ENCODE measurements around the gene ZNF512B.

DNA sequence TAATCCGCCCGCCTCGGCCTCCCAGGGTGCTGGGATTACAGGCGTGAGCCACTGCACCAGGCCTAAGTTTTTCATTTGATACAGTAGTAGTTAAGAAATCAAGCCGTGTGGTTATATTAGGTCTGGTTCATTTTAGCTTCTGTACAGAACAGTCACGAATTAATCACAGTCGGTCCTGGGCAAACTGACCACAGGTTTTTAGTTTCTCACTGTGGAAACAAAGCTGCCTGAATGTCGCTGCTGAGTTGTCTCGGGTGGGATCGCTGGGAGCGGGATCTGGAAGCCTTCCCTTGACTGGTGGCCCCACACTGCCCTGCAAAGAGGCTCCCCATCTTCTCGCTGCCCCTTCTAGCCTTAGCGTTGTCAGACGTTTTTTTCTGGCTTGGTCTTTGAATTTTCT is 32.1 kb downstream of the ZNF512B start:
- TF ChIP-seq, protein P1, sequence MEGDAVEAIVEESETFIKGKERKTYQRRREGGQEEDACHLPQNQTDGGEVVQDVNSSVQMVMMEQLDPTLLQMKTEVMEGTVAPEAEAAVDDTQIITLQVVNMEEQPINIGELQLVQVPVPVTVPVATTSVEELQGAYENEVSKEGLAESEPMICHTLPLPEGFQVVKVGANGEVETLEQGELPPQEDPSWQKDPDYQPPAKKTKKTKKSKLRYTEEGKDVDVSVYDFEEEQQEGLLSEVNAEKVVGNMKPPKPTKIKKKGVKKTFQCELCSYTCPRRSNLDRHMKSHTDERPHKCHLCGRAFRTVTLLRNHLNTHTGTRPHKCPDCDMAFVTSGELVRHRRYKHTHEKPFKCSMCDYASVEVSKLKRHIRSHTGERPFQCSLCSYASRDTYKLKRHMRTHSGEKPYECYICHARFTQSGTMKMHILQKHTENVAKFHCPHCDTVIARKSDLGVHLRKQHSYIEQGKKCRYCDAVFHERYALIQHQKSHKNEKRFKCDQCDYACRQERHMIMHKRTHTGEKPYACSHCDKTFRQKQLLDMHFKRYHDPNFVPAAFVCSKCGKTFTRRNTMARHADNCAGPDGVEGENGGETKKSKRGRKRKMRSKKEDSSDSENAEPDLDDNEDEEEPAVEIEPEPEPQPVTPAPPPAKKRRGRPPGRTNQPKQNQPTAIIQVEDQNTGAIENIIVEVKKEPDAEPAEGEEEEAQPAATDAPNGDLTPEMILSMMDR (IDR thresholded peaks at IDR 0.05; ENCODE audit: low read depth, low read length): no peak
- TF ChIP-seq EZH2phosphoT487 (IDR thresholded peaks at IDR 0.05; ENCODE audit: low read depth): no peak

Measured in OCI-LY3 (cell line).